Measurements from ENCODE around the gene MACF1.
A peak's percentile ranks its signal among the peaks of the same experiment; 100 is the strongest.

Gene MACF1

GRCh38 chr1:39392851-39393573, 188.5 kb downstream of the MACF1 start:
- no peak for DNase-seq (ENCODE audit: low read depth in 3 of 3)

GRCh38 chr1:39393645-39394044, 189.2 kb downstream of the MACF1 start:
- no peak for DNase-seq (ENCODE audit: low read depth in 3 of 3)

- DNase-seq (ENCODE audit: low read depth in 3 of 3): no peak
Observed at GRCh38 chr1:39394059-39394458, 189.6 kb downstream of the MACF1 start.

GRCh38 chr1:39394598-39394997, 190.1 kb downstream of the MACF1 start:
- DNase-seq (ENCODE audit: low read depth in 3 of 3): no peak

GRCh38 chr1:39395357-39395831, 190.9 kb downstream of the MACF1 start:
- DNase-seq (ENCODE audit: low read depth in 3 of 3): no peak

- no peak for DNase-seq (ENCODE audit: low read depth in 3 of 3)
Observed at GRCh38 chr1:39396671-39397070, 192.2 kb downstream of the MACF1 start.

- no peak for DNase-seq (ENCODE audit: low read depth in 3 of 3)
Observed at GRCh38 chr1:39397487-39397886, 193.0 kb downstream of the MACF1 start.

- peak in 1 of 3 experiments; percentile 5 for DNase-seq (ENCODE audit: low read depth in 3 of 3)
Observed at GRCh38 chr1:39398278-39399021, 194.0 kb downstream of the MACF1 start.

- DNase-seq (ENCODE audit: low read depth in 3 of 3): no peak
Observed at GRCh38 chr1:39401106-39401505, 196.6 kb downstream of the MACF1 start.

GRCh38 chr1:39404876-39405275, 200.4 kb downstream of the MACF1 start:
- no peak for DNase-seq (ENCODE audit: low read depth in 3 of 3)

GRCh38 chr1:39405358-39405757, 200.9 kb downstream of the MACF1 start:
- no peak for DNase-seq (ENCODE audit: low read depth in 3 of 3)

- DNase-seq (ENCODE audit: low read depth in 3 of 3): no peak
Observed at GRCh38 chr1:39406533-39407450, 202.3 kb downstream of the MACF1 start.

GRCh38 chr1:39407510-39407895, 203.0 kb downstream of the MACF1 start:
- no peak for DNase-seq (ENCODE audit: low read depth in 3 of 3)

GRCh38 chr1:39407896-39408640, 203.6 kb downstream of the MACF1 start:
- DNase-seq (ENCODE audit: low read depth in 3 of 3): no peak

GRCh38 chr1:39408641-39409054, 204.2 kb downstream of the MACF1 start:
- DNase-seq (ENCODE audit: low read depth in 3 of 3): peak; percentile 63 to 68 (median 67)

- no peak for DNase-seq (ENCODE audit: low read depth in 3 of 3)
Observed at GRCh38 chr1:39409055-39409816, 204.7 kb downstream of the MACF1 start.

GRCh38 chr1:39410915-39411436, 206.5 kb downstream of the MACF1 start:
- peak; percentile 21 to 41 (median 33) for DNase-seq (ENCODE audit: low read depth in 3 of 3)

GRCh38 chr1:39411526-39412478, 207.3 kb downstream of the MACF1 start:
- no peak for DNase-seq (ENCODE audit: low read depth in 3 of 3)

- DNase-seq (ENCODE audit: low read depth in 3 of 3): no peak
Observed at GRCh38 chr1:39412892-39413291, 208.4 kb downstream of the MACF1 start.
